DND-41 (cell line): ENCODE data around the gene TPM3.
A peak's percentile ranks its signal among the peaks of the same experiment; 100 is the strongest.

ENCODE experiments used
- ATAC-seq: fragments of 200-7000 bp; cut with Tn5 transposase; 3 replicates; pipeline ENCODE4 v1.9.1; 2021; ENCODE audit warnings: low read depth; ENCODE audit not compliant: insufficient read depth
- DNase-seq: peaks from one replicate; pipeline ENCODE4 v3.0.0-alpha.2; 2020
- H2AFZ ChIP-seq: 2 replicates; pipeline ENCODE4 v1.6.0; 2012; ENCODE audit warnings: low read depth, low read length
- H3K27ac ChIP-seq: 2 replicates; pipeline ENCODE4 v1.5.1; 2012; ENCODE audit warnings: low read length, inconsistent platforms
- H3K27me3 ChIP-seq: fragments of 200-600 bp; sonication (generic); 2 replicates; pipeline ENCODE4 v1.6.0; 2012; ENCODE audit warnings: low read length, mild to moderate bottlenecking, inconsistent platforms; ENCODE audit not compliant: insufficient read depth, poor library complexity
- H3K36me3 ChIP-seq: 2 replicates; pipeline ENCODE4 v1.5.1; 2012; ENCODE audit warnings: low read length, inconsistent platforms; ENCODE audit not compliant: insufficient read depth
- H3K4me1 ChIP-seq: 2 replicates; pipeline ENCODE4 v1.5.1; 2012; ENCODE audit warnings: mild to moderate bottlenecking, low read length; ENCODE audit not compliant: insufficient read depth
- H3K4me2 ChIP-seq: 2 replicates; pipeline ENCODE4 v1.6.0; 2012; ENCODE audit warnings: mild to moderate bottlenecking, moderate library complexity, low read length, inconsistent platforms; ENCODE audit not compliant: insufficient read depth
- H3K4me3 ChIP-seq, 2 experiments: fragments of 200-600 bp in 1 of 2; shearing (Covaris generic) in 1 of 2; 2 replicates each; pipeline ENCODE4 v1.5.1; 2012 to 2016; ENCODE audit warnings: inconsistent platforms in 2 of 2, low read length in 2 of 2, mild to moderate bottlenecking in 2 of 2, low read depth in 1 of 2, moderate library complexity in 1 of 2
- H3K79me2 ChIP-seq: 2 replicates; pipeline ENCODE4 v1.6.0; 2012; ENCODE audit warnings: low read length, inconsistent platforms; ENCODE audit not compliant: insufficient read depth
- H3K9ac ChIP-seq: 2 replicates; pipeline ENCODE4 v1.6.0; 2012; ENCODE audit warnings: low read depth, mild to moderate bottlenecking, inconsistent platforms, low read length, moderate library complexity
- H3K9me3 ChIP-seq: 2 replicates; pipeline ENCODE4 v1.5.1; 2012; ENCODE audit warnings: low read length, moderate library complexity, mild to moderate bottlenecking, inconsistent platforms; ENCODE audit not compliant: insufficient read depth, severe bottlenecking
- H4K20me1 ChIP-seq: 2 replicates; pipeline ENCODE4 v1.6.0; 2012; ENCODE audit warnings: low read length; ENCODE audit not compliant: insufficient read depth
- CTCF ChIP-seq: IDR thresholded peaks from 2 replicates; pipeline ENCODE4 v1.5.1; 2012; ENCODE audit warnings: borderline replicate concordance, low read length, moderate library complexity, mild to moderate bottlenecking; ENCODE audit not compliant: poor library complexity, severe bottlenecking; ENCODE audit errors: extremely low read depth
- EZH2 ChIP-seq: IDR thresholded peaks from 3 replicates; pipeline ENCODE4 v1.6.1; 2012; ENCODE audit warnings: borderline replicate concordance, low read depth, mild to moderate bottlenecking, moderate library complexity, low read length, inconsistent platforms; ENCODE audit not compliant: severe bottlenecking

TPM3 gene

GRCh38 chr1:154219541-154219940 is 27.6 kb upstream of the TPM3 start:
- Histone ChIP-seq H3K4me2 (peak overlapping the region; percentile 87), H3K4me1 (peaks cover 53% of the 10 kb centered on the region), H4K20me1 (peaks cover 29% of the 10 kb centered on the region; the same call in 1 of the 2 replicates), H3K9ac (peak overlapping the region; percentile 81), H2AFZ (no peak overlapping the region), H3K4me3 (peak overlapping the region; percentile 63 to 72), H3K27ac (peak overlapping the region; percentile 88), H3K27me3 (no peaks in the 10 kb centered on the region), H3K9me3 (no peaks in the 10 kb centered on the region), H3K36me3 (peaks cover 46% of the 10 kb centered on the region), H3K79me2 (peaks cover 92% of the 10 kb centered on the region)
- ATAC-seq (no peak), DNase-seq (no peak)
- TF ChIP-seq EZH2, result no peak
- no peak for TF ChIP-seq CTCF

GRCh38 chr1:154218545-154218944 is 26.6 kb upstream of the TPM3 start:
- H3K4me1 ChIP-seq, result peaks cover 44% of the 10 kb centered on the region
- H3K27me3 ChIP-seq, result no peaks in the 10 kb centered on the region
- H3K9ac ChIP-seq, result peak overlapping the region; percentile 81
- no peak for TF ChIP-seq EZH2
- H3K4me2 ChIP-seq, result peak overlapping the region; percentile 87
- peaks cover 89% of the 10 kb centered on the region for H3K79me2 ChIP-seq
- ATAC-seq (no peak), DNase-seq (no peak)
- H4K20me1 ChIP-seq, result peaks cover 22% of the 10 kb centered on the region; the same call in 1 of the 2 replicates
- H3K4me3 ChIP-seq, result peak overlapping the region in 1 of 2 experiments; percentile 72; a peak in 3 of 4 replicates
- H3K27ac ChIP-seq, result peak overlapping the region; percentile 88
- H2AFZ ChIP-seq, result no peak overlapping the region
- H3K9me3 ChIP-seq, result no peaks in the 10 kb centered on the region
- H3K36me3 ChIP-seq, result peaks cover 47% of the 10 kb centered on the region

- no peaks in the 10 kb centered on the region for H3K9me3 ChIP-seq
- no peak overlapping the region for H3K4me3 ChIP-seq
- peaks cover 11% of the 10 kb centered on the region for H3K4me1 ChIP-seq
- peaks cover 39% of the 10 kb centered on the region for H3K79me2 ChIP-seq
- TF ChIP-seq CTCF, result no peak
- TF ChIP-seq EZH2, result no peak
- no peak overlapping the region for H2AFZ ChIP-seq
- H4K20me1 ChIP-seq, result peaks cover 3% of the 10 kb centered on the region; the same call in 1 of the 2 replicates
- H3K36me3 ChIP-seq, result peaks cover 73% of the 10 kb centered on the region
- DNase-seq, result no peak
- no peak overlapping the region for H3K4me2 ChIP-seq
- no peaks in the 10 kb centered on the region for H3K27me3 ChIP-seq
- ATAC-seq, result no peak
- H3K9ac ChIP-seq, result no peak overlapping the region
- H3K27ac ChIP-seq, result no peak overlapping the region
Observed at GRCh38 chr1:154213274-154213673, 21.4 kb upstream of the TPM3 start.

GRCh38 chr1:154212083-154212482 is 20.2 kb upstream of the TPM3 start:
- Histone ChIP-seq H3K4me3 (no peak overlapping the region), H3K9ac (no peak overlapping the region), H3K27ac (no peak overlapping the region), H3K4me2 (no peak overlapping the region), H4K20me1 (0 out of 2 replicates have a peak, but pooled peaks cover 3% of the 10 kb centered on the region), H3K79me2 (peaks cover 27% of the 10 kb centered on the region), H3K4me1 (no peaks in the 10 kb centered on the region), H3K36me3 (peaks cover 72% of the 10 kb centered on the region), H3K9me3 (no peaks in the 10 kb centered on the region), H2AFZ (no peak overlapping the region), H3K27me3 (no peaks in the 10 kb centered on the region)
- TF ChIP-seq EZH2 (no peak), CTCF (no peak)
- ATAC-seq (no peak), DNase-seq (no peak)
